Posterior vena cava (tissue), 2 donors: ENCODE data around the gene PIGW. TPM values are rescaled to one million over a fixed set of nuclear protein-coding genes. Genes with fewer than 3 reads are reported as not detected.

ENCODE experiments used
- DNase-seq: peaks from one replicate; pipeline ENCODE4 v3.0.0-alpha.2; 2020; ENCODE audit warnings: low spot score
- intact Hi-C, 2 donors: fragments of 100-400 bp; cut with DNase I; formaldehyde crosslinking; loops; one replicate each; pipeline versions ENCODE4 v1.14.1 to v1.14.2; 2022 to 2023
- total RNA-seq, 2 donors: library from RNA; stranded (reverse); fragmentation: NEBNext Ultra II Directional; extraction: Animal tissue kit (Norgen Biotek cat#: 25700); gene quantifications; one replicate each; pipeline ENCODE4 v1.2.1, GENCODE V29; 2021
- donor health status: DM: yes; HTN: yes; CAD: no.
- donor health status: DM: yes; HTN: yes; CAD: no.

The PIGW gene
- total RNA-seq, 2 donors from 2014 or later = 6.0 to 6.3 TPM

GRCh38 chr17:36544044-36544306 is 9.2 kb downstream of the PIGW start:
- DNase-seq = peak; percentile 84

GRCh38 chr17:36544307-36545076 is 9.7 kb downstream of the PIGW start, which contains the start of gene GGNBP2:
TSS of gene GGNBP2 (plus strand) at chr17:36544919. CDS start at chr17:36545725, 806 bp downstream.
- intact Hi-C loops = no loop called here
- DNase-seq = peak; percentile 98

More at GRCh38 chr17:36544044-36544306, 9.2 kb downstream of the PIGW start:
- intact Hi-C loops = no loop called here

- intact Hi-C loops = no loop called here
- no peak for DNase-seq
Measured at GRCh38 chr17:36545077-36545464, 10.3 kb downstream of the PIGW start.

GRCh38 chr17:36545465-36546417 is 11.0 kb downstream of the PIGW start:
- intact Hi-C loops = no loop called here
- DNase-seq = peak; percentile 99

GRCh38 chr17:36546418-36547093 is 11.8 kb downstream of the PIGW start:
- intact Hi-C loops = no loop called here
- no peak for DNase-seq

GRCh38 chr17:36547776-36548175 is 13.0 kb downstream of the PIGW start:
- no peak for DNase-seq
- intact Hi-C loops = no loop called here

- intact Hi-C loops = no loop called here
- DNase-seq = no peak
Measured at GRCh38 chr17:36550491-36551417, 16.0 kb downstream of the PIGW start.

- no peak for DNase-seq
- intact Hi-C loops = no loop called here
Measured at GRCh38 chr17:36553459-36553858, 18.7 kb downstream of the PIGW start.

- DNase-seq = no peak
- intact Hi-C loops = loop anchor here in 1 of 2 donors (5.0 kb wide), 1 partner anchor 1479 kb away; no protein-coding TSS in a partner anchor
Measured at GRCh38 chr17:36566081-36566480, 31.3 kb downstream of the PIGW start.

- intact Hi-C loops = no loop called here
- DNase-seq = no peak
Measured at GRCh38 chr17:36575028-36575427, 40.2 kb downstream of the PIGW start.

GRCh38 chr17:36576793-36577192 is 42.0 kb downstream of the PIGW start:
- intact Hi-C loops = no loop called here
- no peak for DNase-seq

- DNase-seq = no peak
- intact Hi-C loops = no loop called here
Measured at GRCh38 chr17:36578671-36579070, 43.9 kb downstream of the PIGW start.

- DNase-seq = no peak
- intact Hi-C loops = no loop called here
Measured at GRCh38 chr17:36583787-36584186, 49.0 kb downstream of the PIGW start.

- DNase-seq = no peak
- intact Hi-C loops = no loop called here
Measured at GRCh38 chr17:36586138-36586537, 51.4 kb downstream of the PIGW start.

Other genes starting within 250 kb of the PIGW start
- gene TBC1D3G, start 211.1 kb upstream of the PIGW start, total RNA-seq = not detected
- gene TBC1D3H, start 146.6 kb upstream of the PIGW start, total RNA-seq = not detected
- gene ZNHIT3, start 48.3 kb upstream of the PIGW start, total RNA-seq = 10 to 100 TPM; 20.7 to 20.9 TPM
- 10 to 100 TPM; 32.7 to 36.4 TPM for gene MYO19, start 119 bp upstream of the PIGW start, total RNA-seq
- 10 to 100 TPM; 64.0 to 65.5 TPM for gene GGNBP2, start 9.9 kb downstream of the PIGW start, total RNA-seq
- 1 to 10 TPM; 3.5 to 5.4 TPM for gene DHRS11, start 56.9 kb downstream of the PIGW start, total RNA-seq
- 1 to 10 TPM; 2.9 to 3.8 TPM for gene MRM1, start 66.6 kb downstream of the PIGW start, total RNA-seq